Activated naive CD4-positive, alpha-beta T cell treated with anti-CD3 and anti-CD28 coated beads, Interleukin-2, amount 50 U/mL, for 24 hours (primary cell): Measurements from ENCODE around the gene ZNF226.
A peak's percentile ranks its signal among the peaks of the same experiment; 100 is the strongest.
"Not testable (repeated sequence)": the region's sequence is repeated elsewhere in the genome, so short reads cannot be mapped to it uniquely, and the experiment has no call there.

Experiments
- H3K27ac Mint-ChIP-seq: one replicate; pipeline ENCODE4 v1.8.0; 2021; ENCODE audit warnings: mild to moderate bottlenecking, mixed read lengths
- H3K27me3 Mint-ChIP-seq: one replicate; pipeline ENCODE4 v1.8.0; 2021; ENCODE audit warnings: mixed read lengths
- H3K36me3 Mint-ChIP-seq: one replicate; pipeline ENCODE4 v1.8.0; 2021; ENCODE audit warnings: mixed read lengths
- H3K4me1 Mint-ChIP-seq: one replicate; pipeline ENCODE4 v1.8.0; 2021; ENCODE audit warnings: mixed read lengths
- H3K4me3 Mint-ChIP-seq: one replicate; pipeline ENCODE4 v1.8.0; 2021; ENCODE audit warnings: mild to moderate bottlenecking, mixed read lengths
- H3K9me3 Mint-ChIP-seq: one replicate; pipeline ENCODE4 v1.8.0; 2021; ENCODE audit warnings: mixed read lengths

Gene ZNF226

GRCh38 chr19:44196772-44197171 is 31.9 kb downstream of the ZNF226 start:
- peaks cover 19% of the 10 kb centered on the region for H3K36me3 Mint-ChIP-seq
- H3K27ac Mint-ChIP-seq: no peak overlapping the region
- peaks cover 3% of the 10 kb centered on the region for H3K27me3 Mint-ChIP-seq
- no peak overlapping the region for H3K4me3 Mint-ChIP-seq
- no peaks in the 10 kb centered on the region for H3K4me1 Mint-ChIP-seq
- peaks cover 15% of the 10 kb centered on the region for H3K9me3 Mint-ChIP-seq

- Mint-ChIP-seq H3K27ac (no peak overlapping the region), H3K4me3 (no peak overlapping the region), H3K4me1 (peaks cover 6% of the 10 kb centered on the region), H3K9me3 (peaks cover 30% of the 10 kb centered on the region), H3K27me3 (peaks cover 9% of the 10 kb centered on the region), H3K36me3 (peaks cover 16% of the 10 kb centered on the region)
These were observed 37.6 kb downstream of the ZNF226 start for GRCh38 chr19:44202470-44202869.

- Mint-ChIP-seq H3K9me3 (peaks cover 33% of the 10 kb centered on the region), H3K27me3 (peaks cover 9% of the 10 kb centered on the region), H3K27ac (no peak overlapping the region), H3K4me3 (no peak overlapping the region), H3K4me1 (peaks cover 11% of the 10 kb centered on the region), H3K36me3 (peaks cover 16% of the 10 kb centered on the region)
These were observed 38.1 kb downstream of the ZNF226 start for GRCh38 chr19:44202974-44203373.

GRCh38 chr19:44203877-44204276 is 39.0 kb downstream of the ZNF226 start:
- not testable (repeated sequence) for H3K27me3 Mint-ChIP-seq
- peaks cover 16% of the 10 kb centered on the region for H3K36me3 Mint-ChIP-seq

GRCh38 chr19:44204772-44205171 is 39.9 kb downstream of the ZNF226 start:
- Mint-ChIP-seq H3K27ac (no peak overlapping the region), H3K36me3 (peaks cover 17% of the 10 kb centered on the region), H3K4me3 (no peak overlapping the region), H3K27me3 (peaks cover 8% of the 10 kb centered on the region), H3K9me3 (peaks cover 33% of the 10 kb centered on the region), H3K4me1 (peaks cover 14% of the 10 kb centered on the region)

More at GRCh38 chr19:44203877-44204276, 39.0 kb downstream of the ZNF226 start:
- Mint-ChIP-seq H3K4me1 (peaks cover 14% of the 10 kb centered on the region), H3K9me3 (peaks cover 33% of the 10 kb centered on the region)
- not testable (repeated sequence) for H3K4me3 Mint-ChIP-seq, H3K27ac Mint-ChIP-seq

GRCh38 chr19:44207126-44207803 is 42.4 kb downstream of the ZNF226 start:
- H3K9me3 Mint-ChIP-seq: peaks cover 28% of the 10 kb centered on the region
- H3K27ac Mint-ChIP-seq: peak overlapping the region; percentile 95
- peaks cover 4% of the 10 kb centered on the region for H3K27me3 Mint-ChIP-seq
- peaks cover 14% of the 10 kb centered on the region for H3K36me3 Mint-ChIP-seq
- H3K4me1 Mint-ChIP-seq: peaks cover 14% of the 10 kb centered on the region
- H3K4me3 Mint-ChIP-seq: peak overlapping the region; percentile 96

- peaks cover 5% of the 10 kb centered on the region for H3K9me3 Mint-ChIP-seq
- peak within 1 kb of the TSS; percentile 92 for H3K27ac Mint-ChIP-seq
- H3K4me3 Mint-ChIP-seq: peak within 1 kb of the TSS; percentile 94
- no peaks in the 10 kb centered on the region for H3K27me3 Mint-ChIP-seq
- H3K36me3 Mint-ChIP-seq: peaks cover 24% of the 10 kb centered on the region
- peaks cover 39% of the 10 kb centered on the region for H3K4me1 Mint-ChIP-seq
These were observed 47.5 kb downstream of the ZNF226 start, which contains the start of gene ZNF227 for GRCh38 chr19:44212250-44212865. Gene ZNF227 (plus strand): TSS chr19:44212532. CDS start chr19:44217793, 5,261 bp downstream.

- peak overlapping the region; percentile 94 for H3K4me3 Mint-ChIP-seq
- H3K27me3 Mint-ChIP-seq: no peaks in the 10 kb centered on the region
- peaks cover 28% of the 10 kb centered on the region for H3K36me3 Mint-ChIP-seq
- peaks cover 39% of the 10 kb centered on the region for H3K4me1 Mint-ChIP-seq
- H3K27ac Mint-ChIP-seq: peak overlapping the region; percentile 92
- H3K9me3 Mint-ChIP-seq: no peaks in the 10 kb centered on the region
These were observed 48.0 kb downstream of the ZNF226 start for GRCh38 chr19:44212866-44213346.

- peaks cover 22% of the 10 kb centered on the region for H3K4me1 Mint-ChIP-seq
- H3K27me3 Mint-ChIP-seq, H3K27ac Mint-ChIP-seq, H3K4me3 Mint-ChIP-seq, H3K9me3 Mint-ChIP-seq: not testable (repeated sequence)
- H3K36me3 Mint-ChIP-seq: peaks cover 49% of the 10 kb centered on the region
These were observed 55.0 kb downstream of the ZNF226 start for GRCh38 chr19:44219926-44220325.

GRCh38 chr19:44220761-44221160 is 55.9 kb downstream of the ZNF226 start:
- H3K9me3 Mint-ChIP-seq, H3K27ac Mint-ChIP-seq, H3K4me3 Mint-ChIP-seq, H3K27me3 Mint-ChIP-seq: not testable (repeated sequence)
- Mint-ChIP-seq H3K4me1 (peaks cover 16% of the 10 kb centered on the region), H3K36me3 (peaks cover 52% of the 10 kb centered on the region)

- Mint-ChIP-seq H3K36me3 (peaks cover 51% of the 10 kb centered on the region), H3K4me1 (peaks cover 12% of the 10 kb centered on the region)
- not testable (repeated sequence) for H3K9me3 Mint-ChIP-seq, H3K27me3 Mint-ChIP-seq, H3K27ac Mint-ChIP-seq, H3K4me3 Mint-ChIP-seq
These were observed 56.4 kb downstream of the ZNF226 start for GRCh38 chr19:44221291-44221690.
